Glomerular endothelial cell (primary cell): Measurements from ENCODE around the gene SLC7A11. TPM values are rescaled to one million over a fixed set of nuclear protein-coding genes. Genes with fewer than 3 reads are reported as not detected.
"Not testable (repeated sequence)": the region's sequence is repeated elsewhere in the genome, so short reads cannot be mapped to it uniquely, and the experiment has no call there.

ENCODE experiments used
- DNase-seq: peaks from one replicate; pipeline ENCODE4 v3.0.0-alpha.2; 2011; ENCODE audit warnings: low read depth, low spot score; ENCODE audit errors: extremely low read depth
- total RNA-seq: library from RNA; depleted of rRNA; stranded (reverse); fragments of >200 nt; gene quantifications from 2 replicates; pipeline ENCODE4 v1.2.3, GENCODE V29; 2015

SLC7A11 gene
- total RNA-seq, 1 donor from 2014 or later, result 28.0 TPM

GRCh38 chr4:138243369-138243768, 1.2 kb upstream of the SLC7A11 start:
- DNase-seq, result no peak

GRCh38 chr4:138242834-138243156, 646 bp upstream of the SLC7A11 start:
- DNase-seq, result no peak

- no peak for DNase-seq
These were observed 671 bp downstream of the SLC7A11 start for GRCh38 chr4:138241281-138242075.

GRCh38 chr4:138239491-138239890, 2.7 kb downstream of the SLC7A11 start:
- no peak for DNase-seq

- no peak for DNase-seq
These were observed 3.4 kb downstream of the SLC7A11 start for GRCh38 chr4:138238521-138239292.

- not testable (repeated sequence) for DNase-seq
These were observed 5.0 kb downstream of the SLC7A11 start for GRCh38 chr4:138237132-138237531.

- DNase-seq, result no peak
These were observed 6.1 kb downstream of the SLC7A11 start for GRCh38 chr4:138236037-138236436.

GRCh38 chr4:138235419-138235952, 6.7 kb downstream of the SLC7A11 start:
- DNase-seq, result peak; percentile 97

- DNase-seq, result no peak
These were observed 7.9 kb downstream of the SLC7A11 start for GRCh38 chr4:138234248-138234647.

- DNase-seq, result no peak
These were observed 8.7 kb downstream of the SLC7A11 start for GRCh38 chr4:138233313-138234034.

- DNase-seq, result no peak
These were observed 9.8 kb downstream of the SLC7A11 start for GRCh38 chr4:138232364-138232763.

GRCh38 chr4:138230048-138230447, 12.1 kb downstream of the SLC7A11 start:
- no peak for DNase-seq

GRCh38 chr4:138229160-138229559, 13.0 kb downstream of the SLC7A11 start:
- no peak for DNase-seq

- DNase-seq, result no peak
These were observed 15.8 kb downstream of the SLC7A11 start for GRCh38 chr4:138226351-138226750.

GRCh38 chr4:138225477-138225876, 16.7 kb downstream of the SLC7A11 start:
- no peak for DNase-seq

GRCh38 chr4:138224614-138225013, 17.5 kb downstream of the SLC7A11 start:
- DNase-seq, result no peak

GRCh38 chr4:138223231-138223910, 18.8 kb downstream of the SLC7A11 start:
- no peak for DNase-seq

GRCh38 chr4:138222046-138222445, 20.1 kb downstream of the SLC7A11 start:
- peak; percentile 85 for DNase-seq

GRCh38 chr4:138218976-138219375, 23.2 kb downstream of the SLC7A11 start:
- no peak for DNase-seq

GRCh38 chr4:138217567-138217966, 24.6 kb downstream of the SLC7A11 start:
- DNase-seq, result no peak
